HepG2 (cell line): Measurements from ENCODE around the gene FRK. TPM values are rescaled to one million over a fixed set of nuclear protein-coding genes. Genes with fewer than 3 reads are reported as not detected.
A peak's percentile ranks its signal among the peaks of the same experiment; 100 is the strongest.

Experiments
- DR1 ChIP-seq: sonication (generic); formaldehyde crosslinking; IDR thresholded peaks from 2 replicates; pipeline ENCODE4 v1.8.0; 2021; ENCODE audit warnings: mild to moderate bottlenecking, missing genetic modification reagents, inconsistent platforms
- EED ChIP-seq: sonication (generic); formaldehyde crosslinking; IDR thresholded peaks from 2 replicates; pipeline ENCODE4 v1.5.0; 2020; ENCODE audit warnings: mild to moderate bottlenecking, missing genetic modification reagents
- ELF1 ChIP-seq: sonication (generic); formaldehyde crosslinking; IDR thresholded peaks from 2 replicates; pipeline ENCODE4 v1.4.0; 2020; ENCODE audit warnings: missing genetic modification reagents
- GATA4 ChIP-seq: sonication (generic); IDR thresholded peaks from 2 replicates; pipeline ENCODE4 v1.6.1; 2016; ENCODE audit warnings: antibody characterized with exemption, low read depth, borderline replicate concordance
- KDM2A ChIP-seq: sonication (generic); formaldehyde crosslinking; IDR thresholded peaks from 2 replicates; pipeline ENCODE4 v1.4.0; 2020; ENCODE audit warnings: low read depth, missing genetic modification reagents, borderline replicate concordance
- LCORL ChIP-seq, 2 experiments: fragments of 450-650 bp in 1 of 2; sonication (generic) in 1 of 2; formaldehyde crosslinking in 1 of 2; IDR thresholded peaks; 2 replicates each; pipeline versions ENCODE4 v1.5.0 to v1.6.1; 2017 to 2020; ENCODE audit warnings: antibody characterized with exemption in 1 of 2, missing genetic modification reagents in 1 of 2
- MED13 ChIP-seq: sonication (generic); formaldehyde crosslinking; IDR thresholded peaks from 2 replicates; pipeline ENCODE4 v1.5.0; 2020; ENCODE audit warnings: missing genetic modification reagents
- PAWR ChIP-seq: sonication (generic); formaldehyde crosslinking; IDR thresholded peaks from 2 replicates; pipeline ENCODE4 v1.4.0; 2020; ENCODE audit warnings: missing genetic modification reagents, mild to moderate bottlenecking, borderline replicate concordance
- PRDM15 ChIP-seq: sonication (generic); formaldehyde crosslinking; IDR thresholded peaks from 2 replicates; pipeline ENCODE4 v1.4.0; 2020; ENCODE audit warnings: missing genetic modification reagents
- REPIN1 ChIP-seq: sonication (generic); formaldehyde crosslinking; IDR thresholded peaks from 2 replicates; pipeline ENCODE4 v1.8.0; 2022; ENCODE audit warnings: missing genetic modification reagents, low read depth, mild to moderate bottlenecking, borderline replicate concordance
- ZBED4 ChIP-seq: sonication (generic); formaldehyde crosslinking; IDR thresholded peaks from 2 replicates; pipeline ENCODE4 v1.4.0; 2020; ENCODE audit warnings: missing genetic modification reagents, borderline replicate concordance
- ZMYM4 ChIP-seq: sonication (generic); formaldehyde crosslinking; IDR thresholded peaks from 2 replicates; pipeline ENCODE4 v1.8.1; 2023; ENCODE audit warnings: mild to moderate bottlenecking, missing genetic modification reagents
- ZNF260 ChIP-seq: sonication (generic); formaldehyde crosslinking; IDR thresholded peaks from 2 replicates; pipeline ENCODE4 v1.4.0; 2020; ENCODE audit warnings: missing genetic modification reagents, low read depth, mild to moderate bottlenecking, borderline replicate concordance
- ZNF30 ChIP-seq: sonication (generic); formaldehyde crosslinking; IDR thresholded peaks from 2 replicates; pipeline ENCODE4 v1.5.0; 2020; ENCODE audit warnings: mild to moderate bottlenecking, missing genetic modification reagents
- ZNF543 ChIP-seq: sonication (generic); formaldehyde crosslinking; IDR thresholded peaks from 2 replicates; pipeline ENCODE4 v1.4.0; 2020; ENCODE audit warnings: mild to moderate bottlenecking, missing genetic modification reagents
- ZNF614 ChIP-seq: IDR thresholded peaks from 2 replicates; pipeline ENCODE4 v1.6.1; 2018; ENCODE audit warnings: missing biosample characterization, missing genetic modification reagents, inconsistent platforms, borderline replicate concordance
- ZNF724P ChIP-seq: sonication (generic); formaldehyde crosslinking; IDR thresholded peaks from 2 replicates; pipeline ENCODE4 v1.8.0; 2022; ENCODE audit warnings: missing genetic modification reagents, borderline replicate concordance
- polyA plus RNA-seq, 8 experiments: library from polyadenylated mRNA; depleted of rRNA in 3 of 8; stranded (reverse) in 7 of 8; unstranded in 1 of 8; fragments of >200 nt; fragmentation: Illumina TruSeq in 4 of 8; extraction: Trizol in 4 of 8; gene quantifications; 2 replicates each; pipeline versions ENCODE4 v1.2.1 to v1.2.3, GENCODE V29; 2011 to 2016; ENCODE audit warnings: low read depth in 4 of 8, missing spikeins in 1 of 8, mixed read lengths in 1 of 8; ENCODE audit not compliant: insufficient read depth in 1 of 8
- total RNA-seq, 5 experiments: library from RNA; depleted of rRNA; stranded (reverse); fragments of >200 nt; fragmentation: Illumina TruSeq; extraction: Trizol; gene quantifications; 2 replicates each; pipeline ENCODE4 v1.2.3, GENCODE V29; 2016; ENCODE audit warnings: low read depth in 1 of 5
- TF ChIP-seq, protein P1 (sequence below): sonication (generic); formaldehyde crosslinking; IDR thresholded peaks from 2 replicates; pipeline ENCODE4 v1.4.0; 2020; ENCODE audit warnings: mild to moderate bottlenecking, missing genetic modification reagents
- TF ChIP-seq, protein P2 (sequence below): sonication (generic); formaldehyde crosslinking; IDR thresholded peaks from 2 replicates; pipeline ENCODE4 v1.8.0; 2022; ENCODE audit warnings: mild to moderate bottlenecking, missing genetic modification reagents, moderate library complexity

The FRK gene
- total and polyA plus RNA-seq, 2 of the 13 experiments (the other 11 are each of a cell fraction or from before 2014, with no cell fraction given) = 1.3 to 2.9 TPM

DNA sequence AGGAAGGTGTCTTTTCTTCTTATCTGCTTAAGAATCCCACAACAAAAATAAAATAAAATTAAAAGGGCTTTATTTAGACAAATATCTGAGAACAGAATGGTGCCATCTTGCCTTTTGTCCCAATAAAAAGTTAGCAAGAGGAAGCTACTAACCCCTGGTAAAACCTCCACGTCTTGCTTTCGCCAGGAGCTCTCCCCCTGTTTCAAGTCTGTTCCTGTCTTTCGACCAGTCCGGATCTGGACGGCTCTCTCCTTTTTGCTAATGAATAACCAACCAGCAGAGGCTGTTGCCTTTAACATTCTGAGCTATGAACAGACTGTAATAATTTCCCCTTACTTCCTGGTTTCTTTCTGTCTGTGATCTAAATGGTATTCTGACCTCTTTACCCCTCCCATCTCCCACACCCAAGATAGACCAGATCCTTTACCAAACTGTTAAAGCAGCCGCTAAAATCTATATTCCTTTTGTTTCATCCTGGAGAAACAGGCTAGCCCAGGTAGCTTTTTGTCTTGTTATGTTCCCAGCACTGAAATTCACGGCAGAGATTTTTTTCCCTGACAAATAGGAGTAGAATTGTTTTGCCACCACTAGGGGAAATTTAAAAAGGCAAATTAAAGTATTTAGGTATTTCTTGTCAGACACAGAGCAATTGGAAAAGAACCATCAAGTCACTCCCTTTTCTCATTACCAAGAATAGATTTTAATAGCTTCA, at the start of gene FRK (continued):
- TF ChIP-seq ZNF614 (CRISPR knock-in tag) (no peak), ZNF260 (CRISPR knock-in tag) (no peak), DR1 (CRISPR knock-in tag) (no peak), GATA4 (no peak; the same call in 1 of the 2 replicates), PRDM15 (CRISPR knock-in tag) (peak; percentile 88), ZBED4 (CRISPR knock-in tag) (no peak), EED (CRISPR knock-in tag) (no peak), ZNF543 (no peak), PAWR (CRISPR knock-in tag) (no peak), ZNF30 (CRISPR knock-in tag) (no peak), ZNF724P (CRISPR knock-in tag) (no peak), ZMYM4 (peak; percentile 20; the same call in 1 of the 2 replicates), MED13 (no peak), ELF1 (CRISPR knock-in tag) (peak; percentile 86), KDM2A (CRISPR knock-in tag) (0 out of 2 replicates have a peak, but pooled peaks have one; percentile 3), REPIN1 (CRISPR knock-in tag) (no peak), LCORL (IDR thresholded peaks at IDR 0.05) (no peak), LCORL (CRISPR knock-in tag; IDR thresholded peaks at IDR 0.05) (peak; percentile 11; the same call in 1 of the 2 replicates)
- TF ChIP-seq, protein P1, sequence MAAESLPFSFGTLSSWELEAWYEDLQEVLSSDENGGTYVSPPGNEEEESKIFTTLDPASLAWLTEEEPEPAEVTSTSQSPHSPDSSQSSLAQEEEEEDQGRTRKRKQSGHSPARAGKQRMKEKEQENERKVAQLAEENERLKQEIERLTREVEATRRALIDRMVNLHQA = no peak
- TF ChIP-seq, protein P2, sequence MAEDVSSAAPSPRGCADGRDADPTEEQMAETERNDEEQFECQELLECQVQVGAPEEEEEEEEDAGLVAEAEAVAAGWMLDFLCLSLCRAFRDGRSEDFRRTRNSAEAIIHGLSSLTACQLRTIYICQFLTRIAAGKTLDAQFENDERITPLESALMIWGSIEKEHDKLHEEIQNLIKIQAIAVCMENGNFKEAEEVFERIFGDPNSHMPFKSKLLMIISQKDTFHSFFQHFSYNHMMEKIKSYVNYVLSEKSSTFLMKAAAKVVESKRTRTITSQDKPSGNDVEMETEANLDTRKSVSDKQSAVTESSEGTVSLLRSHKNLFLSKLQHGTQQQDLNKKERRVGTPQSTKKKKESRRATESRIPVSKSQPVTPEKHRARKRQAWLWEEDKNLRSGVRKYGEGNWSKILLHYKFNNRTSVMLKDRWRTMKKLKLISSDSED (CRISPR knock-in tag) = no peak
